HG02588 (cell line): ENCODE data around the gene AATF.

Experiments
- ATAC-seq: cut with Tn5 transposase; IDR thresholded peaks from one replicate; pipeline ENCODE4 v1.9.1; 2021; ENCODE audit warnings: mild to moderate bottlenecking, moderate library complexity; ENCODE audit not compliant: unreplicated experiment

Gene AATF, protein sequence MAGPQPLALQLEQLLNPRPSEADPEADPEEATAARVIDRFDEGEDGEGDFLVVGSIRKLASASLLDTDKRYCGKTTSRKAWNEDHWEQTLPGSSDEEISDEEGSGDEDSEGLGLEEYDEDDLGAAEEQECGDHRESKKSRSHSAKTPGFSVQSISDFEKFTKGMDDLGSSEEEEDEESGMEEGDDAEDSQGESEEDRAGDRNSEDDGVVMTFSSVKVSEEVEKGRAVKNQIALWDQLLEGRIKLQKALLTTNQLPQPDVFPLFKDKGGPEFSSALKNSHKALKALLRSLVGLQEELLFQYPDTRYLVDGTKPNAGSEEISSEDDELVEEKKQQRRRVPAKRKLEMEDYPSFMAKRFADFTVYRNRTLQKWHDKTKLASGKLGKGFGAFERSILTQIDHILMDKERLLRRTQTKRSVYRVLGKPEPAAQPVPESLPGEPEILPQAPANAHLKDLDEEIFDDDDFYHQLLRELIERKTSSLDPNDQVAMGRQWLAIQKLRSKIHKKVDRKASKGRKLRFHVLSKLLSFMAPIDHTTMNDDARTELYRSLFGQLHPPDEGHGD

DNA sequence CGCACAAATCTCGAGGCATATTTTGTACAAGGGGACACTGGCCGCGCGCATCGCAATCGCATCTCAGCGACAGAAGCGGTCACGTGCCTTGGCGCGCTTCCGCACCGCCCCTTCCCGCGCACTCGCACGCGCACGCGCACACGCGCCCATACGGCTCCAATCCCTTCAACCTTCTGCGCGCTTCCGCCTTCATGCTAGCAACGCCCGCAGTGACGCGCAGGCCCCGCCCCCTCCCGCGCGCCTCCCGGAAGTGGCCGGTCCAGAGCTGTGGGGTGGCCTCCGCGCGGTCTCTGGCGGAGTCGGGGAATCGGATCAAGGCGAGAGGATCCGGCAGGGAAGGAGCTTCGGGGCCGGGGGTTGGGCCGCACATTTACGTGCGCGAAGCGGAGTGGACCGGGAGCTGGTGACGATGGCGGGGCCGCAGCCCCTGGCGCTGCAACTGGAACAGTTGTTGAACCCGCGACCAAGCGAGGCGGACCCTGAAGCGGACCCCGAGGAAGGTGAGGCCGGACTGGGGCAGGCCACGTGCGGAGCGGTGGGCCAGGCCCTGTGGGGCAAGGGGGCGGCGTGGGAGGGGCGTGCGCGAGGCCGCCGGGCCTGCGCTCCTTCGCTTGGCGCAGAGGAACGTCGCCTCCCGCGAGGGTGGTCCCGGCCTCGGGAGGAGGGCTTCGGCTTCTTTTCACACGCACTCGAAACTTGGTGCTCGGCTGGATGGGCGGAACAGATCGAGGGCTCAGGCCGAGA lies at the start of gene AATF:
Gene AATF (plus strand): TSS at position 238 of the 744 bp plus-strand sequence. CDS start 172 bp downstream, at position 410.
- peak; percentile 96 for ATAC-seq

GRCh38 chr17:36899250-36900159 lies 49.2 kb upstream of the AATF start:
- no peak for ATAC-seq

DNA sequence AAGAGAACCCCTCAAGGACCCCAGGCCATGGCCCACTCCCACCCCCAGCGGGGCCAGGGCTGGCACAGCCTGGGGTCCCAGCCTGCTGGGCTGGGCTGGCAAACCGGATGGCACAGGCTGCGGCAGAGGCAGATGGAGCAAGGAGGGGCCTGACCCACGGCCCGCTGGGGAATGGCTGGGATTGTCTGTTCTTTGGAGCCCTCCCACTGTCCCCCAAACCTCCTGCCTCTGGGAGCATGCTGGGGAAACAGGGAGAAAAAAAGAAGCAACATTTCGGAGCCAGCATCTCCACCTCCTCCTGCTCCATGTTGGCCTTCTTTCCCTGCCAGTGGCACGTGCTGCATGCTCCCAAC lies 48.6 kb upstream of the AATF start:
- no peak for ATAC-seq

DNA sequence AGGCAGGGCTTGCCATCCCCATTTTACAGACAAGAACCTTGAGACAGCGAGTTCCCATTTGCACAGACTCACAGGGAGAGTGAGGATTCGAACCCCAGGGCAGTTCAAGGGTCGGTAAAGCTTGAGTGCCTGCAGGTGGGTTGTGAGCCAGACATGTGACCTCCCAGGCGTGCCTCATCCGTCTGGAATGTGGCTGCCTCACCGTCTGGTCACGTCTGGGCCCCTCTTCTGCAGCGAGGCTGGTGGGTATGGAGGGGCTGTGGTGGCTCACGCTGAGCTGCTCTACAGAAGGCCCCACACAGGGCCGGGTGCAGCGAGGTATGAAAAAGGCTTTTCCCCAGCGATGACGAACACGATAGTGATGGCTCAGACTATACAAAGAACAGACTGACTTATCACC lies 47.2 kb upstream of the AATF start:
- ATAC-seq: no peak

GRCh38 chr17:36907407-36907806 lies 41.3 kb upstream of the AATF start:
- ATAC-seq: no peak

DNA sequence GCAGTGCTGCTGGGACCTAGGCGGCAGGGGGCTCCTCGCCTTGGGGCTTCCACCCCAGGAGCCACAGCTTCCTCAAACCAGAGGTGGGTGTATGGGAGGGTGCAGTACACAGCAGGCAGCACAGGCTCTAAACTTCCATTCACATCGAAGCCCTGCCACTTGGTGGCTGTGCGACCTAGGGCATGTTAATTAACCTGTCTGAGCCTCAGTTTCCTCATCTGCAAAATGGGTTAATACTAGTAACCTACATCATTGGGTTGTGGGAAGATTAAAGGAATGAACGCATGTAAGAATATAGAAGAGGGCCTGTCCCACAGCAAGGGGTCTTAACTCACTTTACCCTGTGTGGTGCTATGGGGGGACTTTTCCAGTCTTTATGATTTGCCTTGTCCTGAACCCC lies 38.2 kb upstream of the AATF start:
- no peak for ATAC-seq

DNA sequence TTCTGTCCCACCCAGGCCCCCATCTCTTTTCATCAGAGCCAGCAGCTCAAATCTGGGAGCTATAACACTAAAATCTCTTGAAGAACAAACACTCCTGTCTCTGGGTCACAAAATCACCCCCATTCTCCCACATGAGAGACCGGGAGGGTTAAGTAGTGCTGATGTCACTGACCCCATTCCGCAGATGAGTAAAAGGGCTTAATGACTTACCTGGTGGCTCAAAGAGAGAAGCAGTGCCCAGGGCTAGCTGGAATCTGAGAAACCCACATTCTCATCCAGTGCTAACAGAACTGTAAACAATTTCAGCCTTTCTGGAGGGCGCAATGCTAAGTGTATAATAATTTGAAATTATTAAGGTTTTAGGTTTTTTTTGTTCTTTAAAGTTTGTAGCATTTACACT lies 37.8 kb upstream of the AATF start:
- ATAC-seq: no peak

DNA sequence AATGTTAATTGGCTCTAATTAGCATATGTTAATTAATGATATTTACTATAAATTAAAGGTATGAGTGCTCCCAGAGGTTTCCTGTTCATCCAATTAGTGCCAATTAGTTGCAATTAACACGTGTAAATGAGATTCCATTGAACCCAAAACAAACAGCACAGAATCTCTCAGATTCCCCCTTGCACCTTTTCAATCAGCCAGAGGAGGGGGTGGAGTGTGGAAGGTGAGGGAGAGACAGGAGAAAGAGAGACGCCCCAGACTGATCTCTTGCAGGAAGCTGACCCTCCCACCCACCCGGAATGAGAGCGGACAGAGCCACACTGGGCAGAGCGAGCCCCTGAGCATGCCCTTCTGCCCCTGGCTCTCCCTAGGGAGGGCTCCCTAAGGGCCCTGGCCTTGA lies 35.6 kb upstream of the AATF start:
- ATAC-seq: no peak

DNA sequence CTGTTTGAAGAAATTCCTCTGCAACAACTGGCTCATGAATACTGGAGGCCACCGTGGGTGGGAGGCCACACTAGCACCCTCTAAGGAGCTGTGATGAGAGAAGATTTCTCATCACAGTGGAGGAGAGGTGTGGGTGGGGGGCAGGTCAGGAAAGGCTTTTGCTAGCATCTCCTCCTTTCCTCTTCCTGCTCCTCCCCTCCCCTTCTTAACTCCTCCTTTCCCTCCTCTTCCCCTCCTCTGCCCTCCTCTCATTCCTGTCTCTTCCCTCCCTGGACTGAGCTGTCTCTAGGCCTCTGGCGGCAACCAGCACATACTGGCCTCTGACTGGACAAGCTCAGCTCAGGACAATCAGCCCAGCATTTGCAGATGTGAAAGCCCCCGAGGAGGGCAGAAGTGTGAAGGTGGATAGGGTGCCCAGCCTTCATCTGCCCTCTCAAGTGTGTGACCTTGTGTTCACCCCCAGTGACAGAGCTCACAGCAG lies 30.5 kb upstream of the AATF start:
- no peak for ATAC-seq

DNA sequence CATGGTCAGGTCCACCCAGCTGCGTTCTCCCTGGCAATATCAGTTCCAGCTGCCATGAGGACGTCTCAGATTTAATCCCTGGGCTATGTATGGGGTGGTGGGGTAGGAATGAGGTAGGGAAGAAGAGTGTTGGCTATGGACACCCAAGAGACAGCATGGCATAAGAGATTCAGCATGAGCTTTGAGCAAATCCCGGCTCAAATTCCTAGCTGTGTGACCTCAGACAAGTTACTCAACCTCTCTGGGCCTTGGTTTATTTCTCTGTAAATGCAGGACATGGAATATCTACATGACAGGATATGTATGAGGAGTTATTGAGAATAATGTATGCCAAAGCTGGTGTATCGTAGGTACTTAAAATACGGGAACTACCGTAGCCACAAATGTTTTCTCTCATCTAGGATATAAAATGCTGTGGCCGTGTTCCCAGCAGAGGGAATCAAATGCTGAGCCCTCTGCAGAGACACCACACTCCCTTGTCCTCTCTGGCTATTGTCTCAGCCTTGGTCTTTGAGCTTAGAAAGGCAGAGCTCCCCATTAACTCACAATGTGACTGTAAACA lies 29.3 kb upstream of the AATF start:
- ATAC-seq: no peak

DNA sequence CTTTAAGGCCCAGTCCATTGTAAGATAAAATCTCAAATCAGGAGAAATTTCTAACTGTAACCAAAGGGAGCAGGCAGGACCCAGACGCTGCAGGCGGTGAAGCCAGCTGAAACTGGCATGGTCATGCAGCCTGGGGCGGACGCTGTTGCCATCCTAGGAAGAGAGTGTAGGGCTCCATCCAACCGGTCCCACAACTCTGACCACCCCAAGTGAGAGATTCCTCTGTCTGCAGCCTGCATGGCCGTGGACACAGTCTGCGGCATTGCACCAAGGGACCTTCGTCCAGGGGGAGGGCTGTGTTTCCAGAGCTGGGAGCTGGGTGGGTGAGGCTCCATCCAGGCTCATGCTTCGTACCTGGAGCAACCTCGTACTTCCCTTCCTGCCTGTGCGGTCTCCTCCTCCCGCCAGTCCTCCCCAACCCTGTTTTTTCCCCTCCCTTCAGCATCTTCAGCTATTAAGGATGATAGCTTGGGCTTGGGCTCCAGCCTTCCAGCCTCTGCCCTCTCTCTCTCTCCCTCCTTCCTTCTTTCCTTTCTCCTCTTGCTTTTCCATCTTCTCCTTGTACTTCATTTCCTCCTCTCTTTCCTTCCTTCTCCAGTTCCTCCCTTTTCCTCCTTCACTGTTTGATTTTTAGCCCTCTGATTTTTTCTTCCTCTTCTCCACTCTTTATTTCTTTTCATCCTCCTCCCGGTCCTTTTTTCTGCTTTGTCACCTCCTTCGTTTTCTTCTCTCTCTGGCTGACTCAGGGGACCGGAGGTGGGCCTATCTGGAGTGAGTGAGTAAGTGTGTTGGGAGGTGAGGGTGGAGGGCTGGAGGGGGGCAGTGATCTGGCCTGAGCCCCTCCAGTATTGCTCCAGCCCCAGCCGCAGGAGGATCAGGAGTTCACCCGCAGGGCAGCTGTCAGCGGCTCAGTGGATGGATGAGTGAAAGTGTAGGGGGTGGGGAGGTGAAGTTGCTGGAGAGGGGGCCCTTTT lies 28.4 kb upstream of the AATF start:
- no peak for ATAC-seq

DNA sequence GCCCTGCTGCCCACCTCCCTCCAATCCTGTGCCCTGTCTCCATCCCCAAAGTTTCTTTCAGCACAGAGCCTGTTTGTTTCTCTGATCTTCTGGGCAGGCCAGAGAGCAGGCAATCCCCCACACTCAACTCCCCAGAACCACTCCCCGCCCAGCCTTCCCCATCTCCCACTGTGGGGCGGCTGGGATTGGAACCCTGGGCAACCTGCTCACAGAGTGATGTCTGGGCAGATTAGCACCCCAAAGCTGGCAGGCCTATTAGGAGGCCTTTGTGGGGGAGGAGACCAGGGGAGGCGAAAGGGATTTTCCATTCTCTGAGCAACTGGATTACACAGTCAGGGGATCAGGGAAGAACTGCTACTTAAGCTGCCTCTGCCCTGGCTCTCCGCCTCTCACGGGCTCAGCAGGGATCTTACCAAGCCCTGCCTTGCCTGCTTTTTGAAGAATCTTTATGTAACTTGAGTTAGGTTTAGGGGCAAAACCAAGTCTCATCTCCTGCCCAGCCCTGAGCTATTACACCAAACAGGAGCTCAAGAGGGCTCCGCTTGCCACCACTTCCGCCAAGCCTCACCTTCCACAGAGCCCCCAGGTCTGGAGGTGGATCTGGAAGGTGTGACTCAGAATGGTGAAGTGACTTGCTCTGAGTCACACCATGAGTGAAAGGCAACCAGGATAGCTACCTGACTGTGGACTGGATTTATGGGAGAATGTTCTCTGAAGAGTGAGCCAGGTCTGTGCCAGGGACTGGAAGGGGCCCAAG lies 27.5 kb upstream of the AATF start:
- no peak for ATAC-seq

DNA sequence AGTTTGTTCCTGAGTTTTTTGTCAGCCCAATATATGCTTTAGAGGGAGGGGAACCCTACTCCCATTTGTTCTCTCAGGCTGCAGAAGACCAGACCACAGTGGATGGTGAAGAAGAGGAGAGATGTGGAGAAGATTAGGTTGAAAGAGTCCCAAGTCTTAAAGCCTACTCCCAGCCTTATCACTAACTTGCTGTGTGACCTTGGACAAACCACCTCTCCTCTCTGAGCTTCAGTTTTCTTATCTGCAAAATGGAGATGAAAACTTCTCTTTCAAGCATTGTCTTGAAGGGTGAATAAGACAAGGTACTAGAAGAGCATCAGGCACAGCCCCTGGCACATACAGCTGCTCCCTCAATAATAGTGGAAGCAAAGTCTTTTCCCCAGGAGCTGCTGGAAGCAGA lies 26.6 kb upstream of the AATF start:
- ATAC-seq: no peak

GRCh38 chr17:36923814-36924221 lies 24.9 kb upstream of the AATF start:
- no peak for ATAC-seq

GRCh38 chr17:36926226-36926625 lies 22.5 kb upstream of the AATF start:
- no peak for ATAC-seq

- ATAC-seq: no peak
Measured at GRCh38 chr17:36926701-36927100, 22.1 kb upstream of the AATF start.

GRCh38 chr17:36928471-36929345 lies 20.0 kb upstream of the AATF start:
- ATAC-seq: no peak
